Measurements from ENCODE around the gene ENPP3.

Gene ENPP3

DNA sequence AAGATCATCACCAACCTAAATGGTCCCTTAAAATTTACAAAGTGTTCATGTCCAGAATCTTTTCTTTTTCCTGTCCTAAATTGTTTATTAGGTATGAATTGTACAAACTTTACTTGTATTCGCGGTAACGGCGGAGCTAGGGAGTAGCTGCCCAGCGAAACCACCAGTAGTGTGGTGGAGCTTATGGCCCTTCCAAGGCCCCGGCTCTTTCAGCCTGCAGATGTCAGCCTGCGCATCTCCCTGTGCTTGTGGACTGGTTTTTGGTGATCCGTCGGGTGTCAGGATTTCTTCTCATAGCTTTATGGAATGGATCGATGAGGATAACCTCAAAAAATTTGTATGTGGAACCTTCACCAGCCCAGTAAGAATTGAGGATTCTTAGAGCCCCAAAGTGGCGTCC lies 143.5 kb downstream of the ENPP3 start:
- Histone ChIP-seq H3K27ac (ENCODE audit: low read depth, low read length) (no peak overlapping the region), H3K9ac (ENCODE audit: low read length) (no peak overlapping the region), H2AK5ac (ENCODE audit: low read length) (no peak overlapping the region), H3K79me2 (ENCODE audit: control insufficient read depth, insufficient read depth, low read length) (no peaks in the 10 kb centered on the region), H3K56ac (ENCODE audit: low read length) (no peak overlapping the region), H3K4me3 (ENCODE audit: low read length) (no peak overlapping the region), H3K4me2 (ENCODE audit: low read length) (no peak overlapping the region), H4K5ac (ENCODE audit: low read length) (no peak overlapping the region), H4K8ac (ENCODE audit: low read depth, low read length) (no peak overlapping the region), H3K36me3 (ENCODE audit: control insufficient read depth, insufficient read depth, low read length) (no peaks in the 10 kb centered on the region), H3K4me1 (ENCODE audit: control insufficient read depth, low read depth, low read length) (no peaks in the 10 kb centered on the region), H3K27me3 (ENCODE audit: insufficient read depth, low read length, poor library complexity) (no peaks in the 10 kb centered on the region), H3K23ac (ENCODE audit: low read length) (no peak overlapping the region), H2BK120ac (ENCODE audit: low read depth, low read length) (no peak overlapping the region), H2BK15ac (replicated peaks; ENCODE audit: low read depth) (no peak overlapping the region), H3K18ac (ENCODE audit: low read length) (no peak overlapping the region), H2BK5ac (ENCODE audit: low read length) (no peak overlapping the region), H3K79me1 (ENCODE audit: low read length) (no peaks in the 10 kb centered on the region), H3K4ac (ENCODE audit: low read depth, low read length) (no peak overlapping the region)
- WGBS (ENCODE audit: extremely low coverage, insufficient coverage, low lambda C conversion rate): no CpG with 5 or more reads among the region's 11 CpGs
- no peak for DNase-seq

- no peak overlapping the region for H3K27ac ChIP-seq (ENCODE audit: low read depth, low read length)
- H2AK5ac ChIP-seq (ENCODE audit: low read length): no peak overlapping the region
- H3K36me3 ChIP-seq (ENCODE audit: control insufficient read depth, insufficient read depth, low read length): no peaks in the 10 kb centered on the region
- no peaks in the 10 kb centered on the region for H3K79me2 ChIP-seq (ENCODE audit: control insufficient read depth, insufficient read depth, low read length)
- no peaks in the 10 kb centered on the region for H3K27me3 ChIP-seq (ENCODE audit: insufficient read depth, low read length, poor library complexity)
- no CpG with 5 or more reads among the region's 3 CpGs for WGBS (ENCODE audit: extremely low coverage, insufficient coverage, low lambda C conversion rate)
- H2BK5ac ChIP-seq (ENCODE audit: low read length): no peak overlapping the region
- H4K5ac ChIP-seq (ENCODE audit: low read length): no peak overlapping the region
- H4K8ac ChIP-seq (ENCODE audit: low read depth, low read length): no peak overlapping the region
- no peaks in the 10 kb centered on the region for H3K79me1 ChIP-seq (ENCODE audit: low read length)
- H2BK120ac ChIP-seq (ENCODE audit: low read depth, low read length): no peak overlapping the region
- H3K4ac ChIP-seq (ENCODE audit: low read depth, low read length): no peak overlapping the region
- H3K9ac ChIP-seq (ENCODE audit: low read length): no peak overlapping the region
- H3K18ac ChIP-seq (ENCODE audit: low read length): no peak overlapping the region
- no peaks in the 10 kb centered on the region for H3K4me1 ChIP-seq (ENCODE audit: control insufficient read depth, low read depth, low read length)
- H2BK15ac ChIP-seq (replicated peaks; ENCODE audit: low read depth): no peak overlapping the region
- DNase-seq: no peak
- no peak overlapping the region for H3K23ac ChIP-seq (ENCODE audit: low read length)
- no peak overlapping the region for H3K56ac ChIP-seq (ENCODE audit: low read length)
- no peak overlapping the region for H3K4me2 ChIP-seq (ENCODE audit: low read length)
- H3K4me3 ChIP-seq (ENCODE audit: low read length): no peak overlapping the region
Measured at GRCh38 chr6:131781687-131782086, 144.6 kb downstream of the ENPP3 start.

DNA sequence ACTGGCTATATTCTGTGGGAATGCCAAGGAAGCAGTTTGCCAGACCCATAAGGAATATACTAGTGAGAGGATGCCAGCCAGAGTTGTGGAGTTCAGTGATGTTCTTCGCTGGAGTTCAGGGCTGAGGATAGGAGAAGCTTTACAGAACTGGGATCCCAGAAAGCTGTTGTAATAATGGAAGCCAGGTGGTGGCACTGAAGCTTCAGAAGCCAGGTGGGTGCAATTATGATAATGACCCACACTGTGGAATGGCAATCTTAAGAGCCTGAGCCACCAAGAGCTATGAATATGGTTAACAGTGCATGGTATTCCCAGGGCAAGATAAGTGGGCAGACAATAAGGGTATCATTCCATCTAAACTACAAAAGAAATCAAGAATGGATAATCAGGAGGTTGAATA lies 145.7 kb downstream of the ENPP3 start:
- Histone ChIP-seq H3K4me1 (ENCODE audit: control insufficient read depth, low read depth, low read length) (no peaks in the 10 kb centered on the region), H2BK15ac (replicated peaks; ENCODE audit: low read depth) (no peak overlapping the region), H3K27me3 (ENCODE audit: insufficient read depth, low read length, poor library complexity) (no peaks in the 10 kb centered on the region), H4K8ac (ENCODE audit: low read depth, low read length) (no peak overlapping the region), H3K79me1 (ENCODE audit: low read length) (no peaks in the 10 kb centered on the region), H3K56ac (ENCODE audit: low read length) (no peak overlapping the region), H3K18ac (ENCODE audit: low read length) (no peak overlapping the region), H3K27ac (ENCODE audit: low read depth, low read length) (no peak overlapping the region), H3K4me2 (ENCODE audit: low read length) (no peak overlapping the region), H3K23ac (ENCODE audit: low read length) (no peak overlapping the region), H3K79me2 (ENCODE audit: control insufficient read depth, insufficient read depth, low read length) (no peaks in the 10 kb centered on the region), H2BK120ac (ENCODE audit: low read depth, low read length) (no peak overlapping the region), H3K36me3 (ENCODE audit: control insufficient read depth, insufficient read depth, low read length) (no peaks in the 10 kb centered on the region), H3K9ac (ENCODE audit: low read length) (no peak overlapping the region), H3K4ac (ENCODE audit: low read depth, low read length) (no peak overlapping the region), H2AK5ac (ENCODE audit: low read length) (no peak overlapping the region), H3K4me3 (ENCODE audit: low read length) (no peak overlapping the region), H4K5ac (ENCODE audit: low read length) (no peak overlapping the region), H2BK5ac (ENCODE audit: low read length) (no peak overlapping the region)
- DNase-seq: peak; percentile 57
- WGBS (ENCODE audit: extremely low coverage, insufficient coverage, low lambda C conversion rate): no CpG with 5 or more reads among the region's 1 CpG

GRCh38 chr6:131784561-131784960 lies 147.5 kb downstream of the ENPP3 start:
- H3K4me3 ChIP-seq (ENCODE audit: low read length): no peak overlapping the region
- H3K4ac ChIP-seq (ENCODE audit: low read depth, low read length): no peak overlapping the region
- H3K18ac ChIP-seq (ENCODE audit: low read length): no peak overlapping the region
- no peak overlapping the region for H4K5ac ChIP-seq (ENCODE audit: low read length)
- H2BK15ac ChIP-seq (replicated peaks; ENCODE audit: low read depth): no peak overlapping the region
- H3K36me3 ChIP-seq (ENCODE audit: control insufficient read depth, insufficient read depth, low read length): no peaks in the 10 kb centered on the region
- no peaks in the 10 kb centered on the region for H3K4me1 ChIP-seq (ENCODE audit: control insufficient read depth, low read depth, low read length)
- H4K8ac ChIP-seq (ENCODE audit: low read depth, low read length): no peak overlapping the region
- no peak overlapping the region for H2BK120ac ChIP-seq (ENCODE audit: low read depth, low read length)
- H3K27ac ChIP-seq (ENCODE audit: low read depth, low read length): no peak overlapping the region
- no peaks in the 10 kb centered on the region for H3K79me2 ChIP-seq (ENCODE audit: control insufficient read depth, insufficient read depth, low read length)
- H3K56ac ChIP-seq (ENCODE audit: low read length): no peak overlapping the region
- no CpG with 5 or more reads among the region's 1 CpG for WGBS (ENCODE audit: extremely low coverage, insufficient coverage, low lambda C conversion rate)
- no peaks in the 10 kb centered on the region for H3K79me1 ChIP-seq (ENCODE audit: low read length)
- no peak for DNase-seq
- no peak overlapping the region for H3K4me2 ChIP-seq (ENCODE audit: low read length)
- H3K27me3 ChIP-seq (ENCODE audit: insufficient read depth, low read length, poor library complexity): no peaks in the 10 kb centered on the region
- no peak overlapping the region for H3K23ac ChIP-seq (ENCODE audit: low read length)
- H3K9ac ChIP-seq (ENCODE audit: low read length): no peak overlapping the region
- no peak overlapping the region for H2AK5ac ChIP-seq (ENCODE audit: low read length)
- H2BK5ac ChIP-seq (ENCODE audit: low read length): no peak overlapping the region

GRCh38 chr6:131787079-131787478 lies 150.0 kb downstream of the ENPP3 start:
- H2BK120ac ChIP-seq (ENCODE audit: low read depth, low read length): no peak overlapping the region
- H3K4ac ChIP-seq (ENCODE audit: low read depth, low read length): no peak overlapping the region
- no peak overlapping the region for H2BK5ac ChIP-seq (ENCODE audit: low read length)
- no peaks in the 10 kb centered on the region for H3K36me3 ChIP-seq (ENCODE audit: control insufficient read depth, insufficient read depth, low read length)
- no peak overlapping the region for H4K8ac ChIP-seq (ENCODE audit: low read depth, low read length)
- no peak overlapping the region for H3K18ac ChIP-seq (ENCODE audit: low read length)
- no peak overlapping the region for H3K27ac ChIP-seq (ENCODE audit: low read depth, low read length)
- no peaks in the 10 kb centered on the region for H3K27me3 ChIP-seq (ENCODE audit: insufficient read depth, low read length, poor library complexity)
- no peak overlapping the region for H2BK15ac ChIP-seq (replicated peaks; ENCODE audit: low read depth)
- no peaks in the 10 kb centered on the region for H3K79me1 ChIP-seq (ENCODE audit: low read length)
- DNase-seq: no peak
- H2AK5ac ChIP-seq (ENCODE audit: low read length): no peak overlapping the region
- H3K23ac ChIP-seq (ENCODE audit: low read length): no peak overlapping the region
- no peak overlapping the region for H4K5ac ChIP-seq (ENCODE audit: low read length)
- no peak overlapping the region for H3K9ac ChIP-seq (ENCODE audit: low read length)
- no peak overlapping the region for H3K4me2 ChIP-seq (ENCODE audit: low read length)
- no peaks in the 10 kb centered on the region for H3K79me2 ChIP-seq (ENCODE audit: control insufficient read depth, insufficient read depth, low read length)
- H3K56ac ChIP-seq (ENCODE audit: low read length): no peak overlapping the region
- no peak overlapping the region for H3K4me3 ChIP-seq (ENCODE audit: low read length)
- no peaks in the 10 kb centered on the region for H3K4me1 ChIP-seq (ENCODE audit: control insufficient read depth, low read depth, low read length)

DNA sequence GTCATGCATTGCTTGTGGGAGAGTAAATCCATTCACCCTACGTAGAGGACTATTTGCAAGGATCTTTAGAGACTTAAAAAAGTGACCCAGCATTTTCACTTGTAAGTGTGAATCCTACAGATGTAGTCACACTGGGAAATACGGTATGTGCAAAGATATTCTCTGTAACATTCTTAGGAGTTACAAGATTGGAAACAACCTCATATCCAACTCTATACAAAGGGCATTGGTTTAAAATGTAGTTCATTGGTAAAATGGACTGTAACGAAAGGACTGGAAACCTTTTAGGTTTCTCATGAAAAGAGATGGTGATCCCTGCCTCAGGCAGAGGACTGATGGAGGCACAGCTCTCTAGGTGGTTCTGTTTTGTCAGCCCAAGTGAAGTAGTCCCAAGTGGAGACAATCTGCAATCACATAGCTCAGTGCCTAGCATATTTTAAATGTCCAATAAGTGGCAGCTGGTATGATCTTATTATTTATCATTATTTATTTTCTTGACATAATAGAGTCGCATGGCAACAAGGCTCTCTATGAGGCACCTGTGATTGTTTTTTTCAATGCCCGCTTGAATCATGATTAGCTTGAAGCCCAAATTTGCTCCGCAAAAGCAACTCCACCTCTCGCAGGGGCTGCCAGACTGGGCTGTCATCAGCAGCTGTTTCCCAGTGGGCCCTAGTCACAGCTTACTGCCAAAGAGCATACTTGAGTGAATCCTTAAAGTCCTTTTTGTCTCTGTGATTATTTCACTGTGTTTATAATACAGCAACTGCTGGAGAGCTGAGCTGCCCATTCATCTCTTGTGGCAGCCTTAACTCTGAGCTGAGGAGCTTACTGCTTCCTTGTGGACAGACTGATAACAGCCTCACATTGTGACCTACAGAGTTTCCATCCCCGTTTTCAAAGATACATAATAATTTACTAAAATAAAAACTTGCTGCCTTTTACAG lies 150.9 kb downstream of the ENPP3 start:
- H2BK120ac ChIP-seq (ENCODE audit: low read depth, low read length): no peak overlapping the region
- peak; percentile 32 for DNase-seq
- H3K4me2 ChIP-seq (ENCODE audit: low read length): no peak overlapping the region

More for the DNA sequence above, 150.9 kb downstream of the ENPP3 start:
- Histone ChIP-seq H3K56ac (ENCODE audit: low read length) (no peak overlapping the region), H3K4ac (ENCODE audit: low read depth, low read length) (peak overlapping the region; percentile 55), H3K18ac (ENCODE audit: low read length) (no peak overlapping the region), H2BK15ac (replicated peaks; ENCODE audit: low read depth) (peak overlapping the region; percentile 74), H3K27ac (ENCODE audit: low read depth, low read length) (no peak overlapping the region), H4K5ac (ENCODE audit: low read length) (no peak overlapping the region), H3K23ac (ENCODE audit: low read length) (no peak overlapping the region), H3K79me2 (ENCODE audit: control insufficient read depth, insufficient read depth, low read length) (no peaks in the 10 kb centered on the region), H3K9ac (ENCODE audit: low read length) (no peak overlapping the region), H4K8ac (ENCODE audit: low read depth, low read length) (peak overlapping the region; percentile 99), H2AK5ac (ENCODE audit: low read length) (no peak overlapping the region), H3K4me1 (ENCODE audit: control insufficient read depth, low read depth, low read length) (no peaks in the 10 kb centered on the region), H2BK5ac (ENCODE audit: low read length) (no peak overlapping the region), H3K27me3 (ENCODE audit: insufficient read depth, low read length, poor library complexity) (no peaks in the 10 kb centered on the region), H3K79me1 (ENCODE audit: low read length) (no peaks in the 10 kb centered on the region), H3K36me3 (ENCODE audit: control insufficient read depth, insufficient read depth, low read length) (no peaks in the 10 kb centered on the region), H3K4me3 (ENCODE audit: low read length) (no peak overlapping the region)
- WGBS (ENCODE audit: extremely low coverage, insufficient coverage, low lambda C conversion rate): no CpG with 5 or more reads among the region's 8 CpGs
